HL-60 (cell line): ENCODE data around the gene DCLRE1B.

Experiments used
- TF ChIP-seq, protein P1 (sequence below): IDR thresholded peaks from one replicate; pipeline ENCODE4 v1.5.1; 2011; ENCODE audit warnings: low read length, control low read depth, inconsistent platforms; ENCODE audit not compliant: insufficient read depth
- TF ChIP-seq, protein P2 (sequence below): IDR thresholded peaks from 2 replicates; pipeline ENCODE4 v1.6.1; 2012; ENCODE audit warnings: low read depth; ENCODE audit not compliant: insufficient replicate concordance

DNA sequence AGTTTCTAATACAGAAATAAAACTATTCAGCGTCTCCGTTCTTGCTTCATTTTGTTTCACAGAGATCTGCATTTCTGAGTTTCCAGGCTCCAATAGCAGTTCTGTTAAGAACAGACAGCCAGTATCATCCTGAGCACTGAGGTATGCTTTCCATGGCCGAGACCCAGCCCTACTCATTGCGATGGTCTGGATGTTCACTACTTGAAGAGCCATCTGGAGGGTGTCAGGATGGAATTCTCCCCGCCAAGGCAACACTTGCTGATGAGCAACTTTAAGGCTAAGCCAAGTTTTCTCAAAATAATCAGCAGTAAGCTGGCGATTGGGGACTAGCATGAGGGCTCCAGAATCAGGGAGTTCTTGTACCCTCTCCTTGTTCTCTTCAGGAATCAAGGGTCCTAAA lies 10.0 kb upstream of the DCLRE1B start:
- TF ChIP-seq, protein P1, sequence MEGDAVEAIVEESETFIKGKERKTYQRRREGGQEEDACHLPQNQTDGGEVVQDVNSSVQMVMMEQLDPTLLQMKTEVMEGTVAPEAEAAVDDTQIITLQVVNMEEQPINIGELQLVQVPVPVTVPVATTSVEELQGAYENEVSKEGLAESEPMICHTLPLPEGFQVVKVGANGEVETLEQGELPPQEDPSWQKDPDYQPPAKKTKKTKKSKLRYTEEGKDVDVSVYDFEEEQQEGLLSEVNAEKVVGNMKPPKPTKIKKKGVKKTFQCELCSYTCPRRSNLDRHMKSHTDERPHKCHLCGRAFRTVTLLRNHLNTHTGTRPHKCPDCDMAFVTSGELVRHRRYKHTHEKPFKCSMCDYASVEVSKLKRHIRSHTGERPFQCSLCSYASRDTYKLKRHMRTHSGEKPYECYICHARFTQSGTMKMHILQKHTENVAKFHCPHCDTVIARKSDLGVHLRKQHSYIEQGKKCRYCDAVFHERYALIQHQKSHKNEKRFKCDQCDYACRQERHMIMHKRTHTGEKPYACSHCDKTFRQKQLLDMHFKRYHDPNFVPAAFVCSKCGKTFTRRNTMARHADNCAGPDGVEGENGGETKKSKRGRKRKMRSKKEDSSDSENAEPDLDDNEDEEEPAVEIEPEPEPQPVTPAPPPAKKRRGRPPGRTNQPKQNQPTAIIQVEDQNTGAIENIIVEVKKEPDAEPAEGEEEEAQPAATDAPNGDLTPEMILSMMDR: no peak
- TF ChIP-seq, protein P2, sequence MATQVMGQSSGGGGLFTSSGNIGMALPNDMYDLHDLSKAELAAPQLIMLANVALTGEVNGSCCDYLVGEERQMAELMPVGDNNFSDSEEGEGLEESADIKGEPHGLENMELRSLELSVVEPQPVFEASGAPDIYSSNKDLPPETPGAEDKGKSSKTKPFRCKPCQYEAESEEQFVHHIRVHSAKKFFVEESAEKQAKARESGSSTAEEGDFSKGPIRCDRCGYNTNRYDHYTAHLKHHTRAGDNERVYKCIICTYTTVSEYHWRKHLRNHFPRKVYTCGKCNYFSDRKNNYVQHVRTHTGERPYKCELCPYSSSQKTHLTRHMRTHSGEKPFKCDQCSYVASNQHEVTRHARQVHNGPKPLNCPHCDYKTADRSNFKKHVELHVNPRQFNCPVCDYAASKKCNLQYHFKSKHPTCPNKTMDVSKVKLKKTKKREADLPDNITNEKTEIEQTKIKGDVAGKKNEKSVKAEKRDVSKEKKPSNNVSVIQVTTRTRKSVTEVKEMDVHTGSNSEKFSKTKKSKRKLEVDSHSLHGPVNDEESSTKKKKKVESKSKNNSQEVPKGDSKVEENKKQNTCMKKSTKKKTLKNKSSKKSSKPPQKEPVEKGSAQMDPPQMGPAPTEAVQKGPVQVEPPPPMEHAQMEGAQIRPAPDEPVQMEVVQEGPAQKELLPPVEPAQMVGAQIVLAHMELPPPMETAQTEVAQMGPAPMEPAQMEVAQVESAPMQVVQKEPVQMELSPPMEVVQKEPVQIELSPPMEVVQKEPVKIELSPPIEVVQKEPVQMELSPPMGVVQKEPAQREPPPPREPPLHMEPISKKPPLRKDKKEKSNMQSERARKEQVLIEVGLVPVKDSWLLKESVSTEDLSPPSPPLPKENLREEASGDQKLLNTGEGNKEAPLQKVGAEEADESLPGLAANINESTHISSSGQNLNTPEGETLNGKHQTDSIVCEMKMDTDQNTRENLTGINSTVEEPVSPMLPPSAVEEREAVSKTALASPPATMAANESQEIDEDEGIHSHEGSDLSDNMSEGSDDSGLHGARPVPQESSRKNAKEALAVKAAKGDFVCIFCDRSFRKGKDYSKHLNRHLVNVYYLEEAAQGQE: no peak
